ENCODE results near the gene CLEC2D.

GRCh38 chr12:9648701-9649531 lies 20.6 kb upstream of the CLEC2D start:
- TF ChIP-seq, protein P1, sequence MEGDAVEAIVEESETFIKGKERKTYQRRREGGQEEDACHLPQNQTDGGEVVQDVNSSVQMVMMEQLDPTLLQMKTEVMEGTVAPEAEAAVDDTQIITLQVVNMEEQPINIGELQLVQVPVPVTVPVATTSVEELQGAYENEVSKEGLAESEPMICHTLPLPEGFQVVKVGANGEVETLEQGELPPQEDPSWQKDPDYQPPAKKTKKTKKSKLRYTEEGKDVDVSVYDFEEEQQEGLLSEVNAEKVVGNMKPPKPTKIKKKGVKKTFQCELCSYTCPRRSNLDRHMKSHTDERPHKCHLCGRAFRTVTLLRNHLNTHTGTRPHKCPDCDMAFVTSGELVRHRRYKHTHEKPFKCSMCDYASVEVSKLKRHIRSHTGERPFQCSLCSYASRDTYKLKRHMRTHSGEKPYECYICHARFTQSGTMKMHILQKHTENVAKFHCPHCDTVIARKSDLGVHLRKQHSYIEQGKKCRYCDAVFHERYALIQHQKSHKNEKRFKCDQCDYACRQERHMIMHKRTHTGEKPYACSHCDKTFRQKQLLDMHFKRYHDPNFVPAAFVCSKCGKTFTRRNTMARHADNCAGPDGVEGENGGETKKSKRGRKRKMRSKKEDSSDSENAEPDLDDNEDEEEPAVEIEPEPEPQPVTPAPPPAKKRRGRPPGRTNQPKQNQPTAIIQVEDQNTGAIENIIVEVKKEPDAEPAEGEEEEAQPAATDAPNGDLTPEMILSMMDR (IDR thresholded peaks at IDR 0.05) = no peak
- TF ChIP-seq EZH2 (IDR thresholded peaks at IDR 0.05; ENCODE audit: borderline replicate concordance, insufficient read depth, low read depth, low read length, poor library complexity, severe bottlenecking) = no peak
